ENCODE measurements around the gene SEMA4F. TPM values are rescaled to one million over a fixed set of nuclear protein-coding genes. Genes with fewer than 3 reads are reported as not detected.
A peak's percentile ranks its signal among the peaks of the same experiment; 100 is the strongest.

The SEMA4F gene
- polyA plus RNA-seq, 3 donors: 0.16 to 0.44 (median 0.43) TPM

- WGBS (ENCODE audit: insufficient coverage): no CpG with 5 or more reads among the region's 5 CpGs
- H2AFZ ChIP-seq (ENCODE audit: insufficient read depth, low read depth, low read length, poor library complexity, severe bottlenecking): peak overlapping the region; percentile 43
- peak overlapping the region; percentile 57 for H3K4me2 ChIP-seq (replicated peaks; ENCODE audit: extremely low read depth, low read length, poor library complexity, severe bottlenecking)
- H3K9me3 ChIP-seq (replicated peaks in 1 of 2; ENCODE audit: control insufficient read depth in 1 of 2, insufficient read depth in 1 of 2, low read length in 2 of 2): no peaks in the 10 kb centered on the region
- H3K27ac Mint-ChIP-seq: peak overlapping the region; percentile 14 to 86 (median 35)
- peaks cover 2 to 4% (median 3%) of the 10 kb centered on the region in 3 donors for H3K27me3 Mint-ChIP-seq (ENCODE audit: low read depth in 3 of 3)
- peak overlapping the region; percentile 12 for H3K9ac ChIP-seq (ENCODE audit: insufficient read depth, low read length, poor library complexity, severe bottlenecking)
- H3K79me2 ChIP-seq (ENCODE audit: insufficient read depth, low read length): no peaks in the 10 kb centered on the region
- peaks cover 19 to 20% of the 10 kb centered on the region in 2 donors for H3K4me1 ChIP-seq (ENCODE audit: control insufficient read depth in 1 of 2, insufficient read depth in 2 of 2, low read length in 2 of 2)
- peak; percentile 14 to 50 (median 40) for DNase-seq
- H3K4me3 ChIP-seq (replicated peaks in 1 of 3; ENCODE audit: low read depth in 2 of 3, low read length in 3 of 3): peak overlapping the region in 1 of 3 experiments; percentile 41
- no peaks in the 10 kb centered on the region for H3K36me3 ChIP-seq (replicated peaks in 1 of 2; ENCODE audit: control insufficient read depth in 1 of 2, insufficient read depth in 2 of 2, low read length in 2 of 2)
- H3K27ac ChIP-seq (ENCODE audit: low read depth in 1 of 2, low read length in 2 of 2): peak overlapping the region in 1 of 2 donors; percentile 62
- no peak for TF ChIP-seq CTCF (IDR thresholded peaks at IDR 0.05)
- no peaks in the 10 kb centered on the region for H3K9me3 Mint-ChIP-seq
- no peaks in the 10 kb centered on the region for H4K20me1 ChIP-seq (ENCODE audit: insufficient read depth, low read length)
- no peaks in the 10 kb centered on the region for H3K36me3 Mint-ChIP-seq
- peaks cover 21% of the 10 kb centered on the region for H3K4me1 Mint-ChIP-seq
- intact Hi-C loops (cut with micrococcal nuclease): no loop called here
- no peaks in the 10 kb centered on the region for H3K27me3 ChIP-seq (ENCODE audit: control insufficient read depth in 2 of 2, insufficient read depth in 2 of 2, low read length in 2 of 2)
- peak overlapping the region in 1 of 2 donors; percentile 35 for H3K4me3 Mint-ChIP-seq
Measured at GRCh38 chr2:74619651-74620297, 34.3 kb upstream of the SEMA4F start.

GRCh38 chr2:74620671-74621070 is 33.4 kb upstream of the SEMA4F start:
- intact Hi-C loops (cut with micrococcal nuclease): no loop called here
- Histone ChIP-seq H2AFZ (ENCODE audit: insufficient read depth, low read depth, low read length, poor library complexity, severe bottlenecking) (peak overlapping the region; percentile 43), H3K4me1 (ENCODE audit: control insufficient read depth in 1 of 2, insufficient read depth in 2 of 2, low read length in 2 of 2) (peaks cover 19 to 20% of the 10 kb centered on the region in 2 donors), H3K27me3 (ENCODE audit: control insufficient read depth in 2 of 2, insufficient read depth in 2 of 2, low read length in 2 of 2) (no peaks in the 10 kb centered on the region), H3K9ac (ENCODE audit: insufficient read depth, low read length, poor library complexity, severe bottlenecking) (no peak overlapping the region), H3K27ac (ENCODE audit: low read depth in 1 of 2, low read length in 2 of 2) (peak overlapping the region in 1 of 2 donors; percentile 62), H3K79me2 (ENCODE audit: insufficient read depth, low read length) (no peaks in the 10 kb centered on the region), H3K9me3 (replicated peaks in 1 of 2; ENCODE audit: control insufficient read depth in 1 of 2, insufficient read depth in 1 of 2, low read length in 2 of 2) (no peaks in the 10 kb centered on the region), H4K20me1 (ENCODE audit: insufficient read depth, low read length) (no peaks in the 10 kb centered on the region), H3K36me3 (replicated peaks in 1 of 2; ENCODE audit: control insufficient read depth in 1 of 2, insufficient read depth in 2 of 2, low read length in 2 of 2) (no peaks in the 10 kb centered on the region), H3K4me3 (replicated peaks in 1 of 3; ENCODE audit: low read depth in 2 of 3, low read length in 3 of 3) (peak overlapping the region in 1 of 3 experiments; percentile 41), H3K4me2 (replicated peaks; ENCODE audit: extremely low read depth, low read length, poor library complexity, severe bottlenecking) (peak overlapping the region; percentile 57)
- no peak overlapping the region for H3K4me3 Mint-ChIP-seq
- no peak for DNase-seq
- no peak for TF ChIP-seq CTCF (IDR thresholded peaks at IDR 0.05)
- H3K4me1 Mint-ChIP-seq: peaks cover 21% of the 10 kb centered on the region
- H3K9me3 Mint-ChIP-seq: no peaks in the 10 kb centered on the region
- peak overlapping the region in 2 of 7 donors; percentile 1 to 76 for H3K27ac Mint-ChIP-seq
- no peaks in the 10 kb centered on the region for H3K36me3 Mint-ChIP-seq
- WGBS (ENCODE audit: insufficient coverage): 98% methylated on average over 8 of the region's 12 CpGs
- peaks cover 1 to 2% (median 1%) of the 10 kb centered on the region in 3 donors for H3K27me3 Mint-ChIP-seq (ENCODE audit: low read depth in 3 of 3)

Data from CD14-positive monocyte (primary cell).